ENCODE measurements around the gene ELL2. TPM values are rescaled to one million over a fixed set of nuclear protein-coding genes. Genes with fewer than 3 reads are reported as not detected.

The ELL2 gene
- polyA plus RNA-seq, 1 donor, result 13.4 TPM

- DNase-seq, result no peak
Observed at GRCh38 chr5:95983509-95983908, 21.9 kb upstream of the ELL2 start.

GRCh38 chr5:95983080-95983479 is 21.4 kb upstream of the ELL2 start:
- no peak for DNase-seq

- no peak for DNase-seq
Observed at GRCh38 chr5:95976606-95977005, 15.0 kb upstream of the ELL2 start.

- no peak for DNase-seq
Observed at GRCh38 chr5:95975703-95976102, 14.1 kb upstream of the ELL2 start.

- DNase-seq, result no peak
Observed at GRCh38 chr5:95973793-95974325, 12.2 kb upstream of the ELL2 start.

- no peak for DNase-seq
Observed at GRCh38 chr5:95972196-95972595, 10.5 kb upstream of the ELL2 start.

- no peak for DNase-seq
Observed at GRCh38 chr5:95970359-95970704, 8.7 kb upstream of the ELL2 start.

GRCh38 chr5:95969651-95970358 is 8.2 kb upstream of the ELL2 start:
- DNase-seq, result no peak

GRCh38 chr5:95969055-95969454 is 7.4 kb upstream of the ELL2 start:
- no peak for DNase-seq

GRCh38 chr5:95967236-95967635 is 5.6 kb upstream of the ELL2 start:
- DNase-seq, result no peak

- DNase-seq, result no peak
Observed at GRCh38 chr5:95966005-95966404, 4.4 kb upstream of the ELL2 start.

GRCh38 chr5:95963650-95964410 is 2.2 kb upstream of the ELL2 start:
- DNase-seq, result no peak

- DNase-seq, result no peak
Observed at GRCh38 chr5:95962785-95963184, 1.1 kb upstream of the ELL2 start.

GRCh38 chr5:95962475-95962773 is 773 bp upstream of the ELL2 start:
- no peak for DNase-seq

GRCh38 chr5:95960667-95961616 is 709 bp downstream of the ELL2 start:
- DNase-seq, result peak; percentile 63

GRCh38 chr5:95959888-95960666 is 1.6 kb downstream of the ELL2 start:
- DNase-seq, result peak; percentile 13

- DNase-seq, result no peak
Observed at GRCh38 chr5:95959051-95959887, 2.4 kb downstream of the ELL2 start.

GRCh38 chr5:95958310-95959014 is 3.2 kb downstream of the ELL2 start:
- DNase-seq, result no peak

GRCh38 chr5:95957561-95958203 is 4.0 kb downstream of the ELL2 start:
- DNase-seq, result no peak

- DNase-seq, result no peak
Observed at GRCh38 chr5:95956900-95957293, 4.8 kb downstream of the ELL2 start.
